ENCODE data around the gene DUS2. TPM values are rescaled to one million over a fixed set of nuclear protein-coding genes. Genes with fewer than 3 reads are reported as not detected.

DUS2 gene
- total RNA-seq, 1 experiment from 2014 or later, result 18.7 TPM

- no peak for DNase-seq (ENCODE audit: low spot score)
Measured at GRCh38 chr16:68046106-68046505, 23.0 kb downstream of the DUS2 start.

- no peak for DNase-seq (ENCODE audit: low spot score)
Measured at GRCh38 chr16:68047987-68048386, 24.9 kb downstream of the DUS2 start.

DNA sequence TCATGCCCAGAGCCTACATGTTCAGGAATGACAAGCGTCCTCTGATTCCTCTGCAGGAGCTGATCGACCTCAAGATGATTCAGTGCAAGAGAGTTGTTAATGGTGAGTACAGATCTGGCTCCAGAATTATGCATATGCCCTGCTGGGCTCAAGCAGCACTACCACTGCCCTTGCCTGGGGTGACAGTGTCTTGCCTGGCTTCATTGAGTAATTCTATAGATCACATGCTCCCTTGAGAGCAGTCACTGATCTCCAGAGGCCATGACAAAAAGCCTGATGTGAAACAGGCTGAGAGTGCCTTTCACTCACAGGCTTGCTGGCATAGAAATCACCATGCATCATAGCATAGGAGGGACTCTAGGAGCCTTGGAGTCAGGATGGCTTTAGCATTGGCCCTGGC, 26.4 kb downstream of the DUS2 start:
- no peak for DNase-seq (ENCODE audit: low spot score)

GRCh38 chr16:68055395-68055794, 32.3 kb downstream of the DUS2 start:
- DNase-seq (ENCODE audit: low spot score), result no peak

- DNase-seq (ENCODE audit: low spot score), result no peak
Measured at GRCh38 chr16:68059804-68060203, 36.7 kb downstream of the DUS2 start.

- no peak for DNase-seq (ENCODE audit: low spot score)
Measured at GRCh38 chr16:68061396-68061795, 38.3 kb downstream of the DUS2 start.

- no peak for DNase-seq (ENCODE audit: low spot score)
Measured at GRCh38 chr16:68062910-68063393, 39.9 kb downstream of the DUS2 start.

- DNase-seq (ENCODE audit: low spot score), result peak; percentile 80
Measured at GRCh38 chr16:68064791-68065365, 41.8 kb downstream of the DUS2 start.

DNA sequence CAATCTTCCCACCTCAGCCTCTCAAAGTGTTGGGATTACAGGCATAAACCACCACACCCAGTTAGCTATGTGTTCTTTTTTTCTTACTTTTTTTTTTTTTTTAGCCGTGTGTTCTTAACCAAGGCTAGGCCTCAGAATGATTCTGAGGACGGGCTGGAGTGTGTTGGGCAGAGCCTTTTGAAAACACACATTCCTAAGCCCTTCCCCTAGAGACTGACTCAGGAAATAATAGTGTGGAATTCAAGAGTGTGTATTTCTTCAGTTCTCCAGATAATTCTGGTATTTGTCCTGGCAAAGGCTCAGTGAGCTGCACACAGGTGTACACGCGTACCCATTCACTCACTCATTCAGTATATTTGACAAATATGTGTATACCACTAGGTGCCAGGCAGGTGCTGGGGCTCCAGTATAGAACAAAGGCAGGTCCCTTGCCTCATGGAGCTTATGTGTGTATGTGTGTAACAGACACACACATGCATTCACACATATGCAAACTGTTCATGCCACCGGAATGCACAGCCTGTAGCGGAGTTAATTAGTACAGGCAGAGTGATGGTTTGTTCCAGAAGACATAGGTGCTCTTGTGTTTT, 42.7 kb downstream of the DUS2 start:
- DNase-seq (ENCODE audit: low spot score), result no peak

- no peak for DNase-seq (ENCODE audit: low spot score)
Measured at GRCh38 chr16:68066763-68067162, 43.7 kb downstream of the DUS2 start.

GRCh38 chr16:68068926-68069325, 45.8 kb downstream of the DUS2 start:
- no peak for DNase-seq (ENCODE audit: low spot score)

DNA sequence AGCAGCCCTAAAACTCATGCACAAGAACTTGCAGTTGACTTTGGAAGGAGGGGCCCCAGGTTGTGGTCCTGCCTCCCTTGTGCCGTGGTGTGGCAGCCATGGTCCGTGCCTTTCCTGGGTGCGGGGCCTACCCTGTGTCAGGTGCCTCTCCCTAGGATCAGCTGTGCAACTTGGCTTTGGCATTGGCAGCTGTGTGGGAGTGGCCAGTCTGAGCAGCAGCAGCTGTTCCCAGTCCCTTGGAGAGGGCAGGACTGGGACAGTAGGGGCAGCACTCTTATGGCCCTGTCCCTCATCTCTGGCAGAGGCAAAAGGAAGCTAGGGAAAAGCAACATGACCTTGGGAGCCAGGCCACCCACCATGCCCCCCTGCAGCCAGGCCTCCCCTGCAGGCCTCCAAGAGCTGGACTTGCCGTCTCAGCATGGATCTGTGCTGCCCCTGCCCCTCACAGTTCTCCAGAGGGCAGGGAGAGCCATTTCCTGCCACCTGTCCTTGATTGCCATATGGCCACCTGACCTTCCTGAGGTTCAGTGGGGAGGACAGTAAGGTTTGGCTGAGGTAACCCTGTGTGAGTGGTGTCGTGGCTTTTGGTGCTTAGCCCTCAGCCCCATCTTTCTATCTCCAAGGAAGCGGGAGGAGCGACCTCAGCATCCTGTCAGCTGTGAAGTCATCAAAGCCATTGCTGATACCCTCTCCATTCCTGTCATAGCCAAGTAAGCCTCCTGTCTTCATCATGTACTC, 46.6 kb downstream of the DUS2 start:
- no peak for DNase-seq (ENCODE audit: low spot score)

DNA sequence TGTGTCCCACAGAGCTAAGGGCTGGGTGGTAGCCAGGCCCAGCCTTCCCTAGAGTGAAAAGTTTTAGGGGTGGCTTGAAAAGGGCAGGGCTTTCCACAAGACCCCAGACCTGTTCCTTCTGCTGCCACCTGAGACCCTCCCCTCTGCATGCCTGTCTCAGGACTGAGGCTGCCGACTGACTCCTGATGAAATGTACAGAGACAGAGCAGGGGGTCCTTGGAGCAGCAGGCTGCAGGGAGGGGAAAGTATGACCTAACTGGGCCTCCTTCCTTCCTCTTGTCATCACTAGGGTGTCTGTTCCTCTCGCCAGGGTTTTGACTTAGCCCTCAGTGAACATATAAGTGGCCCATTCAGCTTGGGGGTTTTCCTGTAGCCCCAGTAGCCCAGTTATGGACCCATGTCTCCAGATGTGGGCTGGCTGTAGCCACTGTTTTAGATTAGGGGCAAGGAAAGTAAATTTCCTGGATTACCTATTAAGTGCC, 47.2 kb downstream of the DUS2 start:
- DNase-seq (ENCODE audit: low spot score), result no peak

GRCh38 chr16:68070806-68071517, 47.9 kb downstream of the DUS2 start:
- no peak for DNase-seq (ENCODE audit: low spot score)

DNA sequence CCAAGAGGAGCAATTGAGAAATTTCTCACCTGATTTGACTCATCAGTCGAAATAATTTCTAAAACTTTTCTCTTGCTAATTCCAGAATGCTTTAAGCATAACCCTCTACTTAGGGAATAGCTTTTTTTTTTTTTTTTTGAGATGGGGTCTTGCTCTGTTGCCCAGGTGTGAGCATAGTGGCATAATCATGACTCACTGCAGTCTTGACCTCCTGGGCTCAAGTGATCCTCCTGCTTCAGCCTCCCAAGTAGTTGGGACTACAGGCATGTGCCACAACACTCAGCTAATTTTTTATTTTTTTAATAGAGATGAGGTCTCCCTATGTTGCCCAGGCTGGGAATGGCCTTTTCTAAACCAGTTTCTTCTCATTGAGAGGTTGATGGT, 48.4 kb downstream of the DUS2 start:
- DNase-seq (ENCODE audit: low spot score), result no peak

DNA sequence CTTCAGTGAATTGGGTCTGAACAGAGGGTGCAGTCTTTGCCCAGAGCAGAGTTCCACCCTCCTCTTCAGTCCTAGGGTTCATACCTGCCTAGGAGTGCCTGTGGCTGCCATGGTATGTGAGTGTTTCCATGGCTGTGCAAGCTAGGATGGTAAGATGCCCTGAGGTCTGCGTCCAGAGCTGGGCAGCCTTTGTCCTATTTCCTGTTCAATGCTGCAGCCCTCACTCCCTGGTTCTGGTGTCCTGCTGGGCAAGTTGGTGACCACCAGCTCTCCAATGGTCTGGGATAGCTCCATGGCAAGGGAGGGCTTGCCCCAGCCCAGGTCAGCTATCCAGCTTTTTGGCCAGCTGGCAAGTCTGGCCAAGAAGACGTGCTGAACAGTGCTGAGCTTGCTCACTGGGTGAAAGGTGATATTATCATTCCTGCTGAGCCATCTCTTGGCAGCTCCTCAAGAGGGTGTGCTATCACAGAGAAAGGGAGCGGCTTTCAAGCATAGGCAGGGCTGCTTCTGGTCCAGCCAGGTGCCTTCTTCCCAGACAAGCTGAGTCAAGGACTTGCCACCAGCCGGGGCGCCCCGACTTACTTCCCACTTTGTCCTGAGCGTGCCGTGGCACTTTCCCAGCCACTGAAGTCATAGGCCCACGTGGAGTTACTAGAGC, 49.1 kb downstream of the DUS2 start:
- no peak for DNase-seq (ENCODE audit: low spot score)

- DNase-seq (ENCODE audit: low spot score), result no peak
Measured at GRCh38 chr16:68073902-68074760, 51.0 kb downstream of the DUS2 start.

GRCh38 chr16:68074850-68075555, 51.9 kb downstream of the DUS2 start:
- no peak for DNase-seq (ENCODE audit: low spot score)

GRCh38 chr16:68075980-68076379, 52.9 kb downstream of the DUS2 start:
- no peak for DNase-seq (ENCODE audit: low spot score)

GRCh38 chr16:68076560-68076959, 53.5 kb downstream of the DUS2 start:
- DNase-seq (ENCODE audit: low spot score), result no peak
